Neuron (in vitro differentiated cells): ENCODE data around the gene MAPK8IP1.

Source experiments
- H2AFZ ChIP-seq: one replicate; pipeline ENCODE4 v1.6.1; 2013; ENCODE audit warnings: low read depth, mild to moderate bottlenecking, inconsistent platforms, low read length, moderate library complexity
- H3K27me3 ChIP-seq: one replicate; pipeline ENCODE4 v1.6.1; 2013; ENCODE audit warnings: low read length; ENCODE audit not compliant: insufficient read depth
- H3K36me3 ChIP-seq: one replicate; pipeline ENCODE4 v1.6.1; 2013; ENCODE audit warnings: low read length; ENCODE audit not compliant: insufficient read depth
- H3K4me1 ChIP-seq: one replicate; pipeline ENCODE4 v1.6.1; 2013; ENCODE audit warnings: low read length; ENCODE audit not compliant: insufficient read depth
- H3K4me3 ChIP-seq: 2 replicates; pipeline ENCODE4 v1.5.1; 2013; ENCODE audit warnings: mild to moderate bottlenecking, low read length, moderate library complexity
- H3K9me3 ChIP-seq: one replicate; pipeline ENCODE4 v1.6.1; 2013; ENCODE audit warnings: low read length

MAPK8IP1 gene

GRCh38 chr11:45922425-45923082 is 37.1 kb downstream of the MAPK8IP1 start, which contains the start of gene LARGE2:
LARGE2 (plus strand) TSS chr11:45922656; CDS start chr11:45922883, 227 bp downstream.
- no peaks in the 10 kb centered on the region for H3K9me3 ChIP-seq
- no peaks in the 10 kb centered on the region for H3K36me3 ChIP-seq
- peaks cover 46% of the 10 kb centered on the region for H3K27me3 ChIP-seq
- peak within 1 kb of the TSS; percentile 10 for H2AFZ ChIP-seq
- H3K4me3 ChIP-seq: no peak within 1 kb of the TSS
- H3K4me1 ChIP-seq: peaks cover 12% of the 10 kb centered on the region

GRCh38 chr11:45924036-45924915 is 38.8 kb downstream of the MAPK8IP1 start:
- H3K36me3 ChIP-seq: no peaks in the 10 kb centered on the region
- H2AFZ ChIP-seq: no peak overlapping the region
- peaks cover 9% of the 10 kb centered on the region for H3K4me1 ChIP-seq
- H3K9me3 ChIP-seq: no peaks in the 10 kb centered on the region
- peaks cover 46% of the 10 kb centered on the region for H3K27me3 ChIP-seq
- H3K4me3 ChIP-seq: no peak overlapping the region

DNA sequence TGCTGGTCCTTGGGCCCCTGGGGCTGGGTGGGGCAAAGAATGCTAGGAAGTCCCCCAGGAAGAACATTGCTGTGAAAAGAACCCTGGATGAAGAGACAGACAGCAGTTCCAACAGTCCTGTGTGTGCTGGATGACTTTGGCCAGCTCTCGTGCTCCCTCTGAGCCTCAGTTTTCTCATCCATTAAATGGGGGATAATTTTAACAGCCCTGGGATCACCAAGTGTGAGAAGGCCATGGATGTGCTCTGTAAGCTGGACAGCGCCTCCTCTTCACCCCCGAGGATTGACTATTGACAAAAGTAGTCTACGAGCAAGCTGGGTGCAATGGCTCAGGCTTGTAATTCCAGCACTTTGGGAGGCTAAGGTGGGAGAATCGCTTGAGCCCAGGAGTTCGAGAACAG is 39.5 kb downstream of the MAPK8IP1 start:
- Histone ChIP-seq H3K4me1 (peaks cover 9% of the 10 kb centered on the region), H3K9me3 (no peaks in the 10 kb centered on the region), H3K27me3 (peaks cover 46% of the 10 kb centered on the region), H3K36me3 (no peaks in the 10 kb centered on the region), H2AFZ (no peak overlapping the region), H3K4me3 (no peak overlapping the region)

GRCh38 chr11:45925550-45925949 is 40.1 kb downstream of the MAPK8IP1 start:
- H3K36me3 ChIP-seq: no peaks in the 10 kb centered on the region
- H2AFZ ChIP-seq: no peak overlapping the region
- peaks cover 41% of the 10 kb centered on the region for H3K27me3 ChIP-seq
- H3K4me3 ChIP-seq: no peak overlapping the region
- H3K4me1 ChIP-seq: peaks cover 9% of the 10 kb centered on the region
- no peaks in the 10 kb centered on the region for H3K9me3 ChIP-seq

GRCh38 chr11:45926001-45926401 is 40.5 kb downstream of the MAPK8IP1 start:
- no peaks in the 10 kb centered on the region for H3K9me3 ChIP-seq
- no peaks in the 10 kb centered on the region for H3K36me3 ChIP-seq
- no peak overlapping the region for H3K4me3 ChIP-seq
- peaks cover 9% of the 10 kb centered on the region for H3K4me1 ChIP-seq
- peaks cover 37% of the 10 kb centered on the region for H3K27me3 ChIP-seq
- no peak overlapping the region for H2AFZ ChIP-seq

DNA sequence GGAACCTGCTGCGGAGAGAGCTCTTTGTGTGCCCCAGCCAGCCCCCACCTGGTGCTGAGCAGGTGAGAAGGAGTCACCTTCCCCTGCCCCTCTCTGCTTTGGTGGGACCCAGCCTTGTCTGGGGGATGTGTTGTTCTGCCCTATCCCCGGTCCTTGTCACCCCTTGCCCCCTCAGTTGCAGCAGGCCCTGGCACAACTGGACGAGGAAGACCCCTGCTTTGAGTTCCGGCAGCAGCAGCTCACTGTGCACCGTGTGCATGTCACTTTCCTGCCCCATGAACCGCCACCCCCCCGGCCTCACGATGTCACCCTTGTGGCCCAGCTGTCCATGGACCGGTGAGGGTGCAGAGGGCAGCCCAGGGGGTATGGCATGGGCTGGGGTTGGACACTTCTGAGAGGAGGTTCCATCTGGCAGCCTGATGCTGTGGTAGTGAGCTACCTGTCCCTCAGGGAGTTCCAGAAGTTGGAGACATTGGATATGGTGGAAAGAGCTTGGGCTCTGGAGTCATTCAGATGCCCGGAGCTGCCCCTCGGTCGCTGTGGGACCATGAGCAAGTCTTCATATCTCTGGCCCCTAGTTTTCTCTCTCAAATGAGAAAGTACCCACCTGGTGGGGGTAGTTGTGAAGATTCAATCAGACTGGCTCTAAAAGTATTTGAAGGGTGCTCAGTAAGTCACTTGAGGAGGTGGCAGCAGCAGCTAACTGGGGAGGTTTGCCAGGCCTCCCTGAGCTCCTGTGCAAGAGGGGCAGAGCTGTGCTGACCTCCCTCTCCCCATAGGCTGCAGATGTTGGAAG is 41.3 kb downstream of the MAPK8IP1 start:
- Histone ChIP-seq H3K9me3 (no peaks in the 10 kb centered on the region), H3K4me1 (peaks cover 4% of the 10 kb centered on the region), H3K36me3 (no peaks in the 10 kb centered on the region), H3K27me3 (peaks cover 30% of the 10 kb centered on the region), H3K4me3 (no peak overlapping the region), H2AFZ (no peak overlapping the region)

GRCh38 chr11:45927332-45927683 is 41.9 kb downstream of the MAPK8IP1 start:
- no peaks in the 10 kb centered on the region for H3K4me1 ChIP-seq
- H2AFZ ChIP-seq: no peak overlapping the region
- H3K9me3 ChIP-seq: no peaks in the 10 kb centered on the region
- peaks cover 24% of the 10 kb centered on the region for H3K27me3 ChIP-seq
- peaks cover 4% of the 10 kb centered on the region for H3K36me3 ChIP-seq
- H3K4me3 ChIP-seq: no peak overlapping the region

DNA sequence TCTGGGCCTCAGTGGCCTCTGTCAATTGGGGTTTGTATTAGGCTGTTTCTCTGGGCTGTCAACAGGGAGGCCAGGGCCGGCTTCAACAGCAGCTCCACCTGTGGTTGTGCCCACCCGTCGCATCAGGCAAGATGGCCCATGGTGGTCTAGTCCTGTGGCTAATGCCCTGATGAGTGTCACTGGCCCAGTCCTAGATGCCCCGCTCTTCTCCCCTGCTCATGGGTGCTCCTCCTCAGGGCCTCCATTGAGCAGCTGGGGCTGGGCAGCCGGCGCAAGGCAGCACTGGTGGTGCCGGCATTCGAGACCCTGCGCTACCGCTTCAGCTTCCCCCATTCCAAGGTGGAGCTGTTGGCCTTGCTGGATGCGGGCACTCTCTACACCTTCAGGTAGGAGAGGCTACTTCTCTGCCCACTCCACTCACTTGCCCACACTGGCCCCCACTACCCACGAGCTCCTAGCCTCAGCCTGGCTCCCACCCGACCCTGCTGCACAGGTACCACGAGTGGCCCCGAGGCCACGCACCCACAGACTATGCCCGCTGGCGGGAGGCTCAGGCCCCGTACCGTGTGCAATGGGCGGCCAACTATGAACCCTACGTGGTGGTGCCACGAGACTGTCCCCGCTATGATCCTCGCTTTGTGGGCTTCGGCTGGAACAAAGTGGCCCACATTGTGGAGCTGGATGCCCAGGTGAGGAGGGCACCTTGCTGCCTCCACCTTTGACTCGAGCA is 42.4 kb downstream of the MAPK8IP1 start:
- peaks cover 5% of the 10 kb centered on the region for H3K36me3 ChIP-seq
- H3K27me3 ChIP-seq: peaks cover 19% of the 10 kb centered on the region
- H3K4me3 ChIP-seq: no peak overlapping the region
- H2AFZ ChIP-seq: no peak overlapping the region
- H3K9me3 ChIP-seq: no peaks in the 10 kb centered on the region
- H3K4me1 ChIP-seq: no peaks in the 10 kb centered on the region

DNA sequence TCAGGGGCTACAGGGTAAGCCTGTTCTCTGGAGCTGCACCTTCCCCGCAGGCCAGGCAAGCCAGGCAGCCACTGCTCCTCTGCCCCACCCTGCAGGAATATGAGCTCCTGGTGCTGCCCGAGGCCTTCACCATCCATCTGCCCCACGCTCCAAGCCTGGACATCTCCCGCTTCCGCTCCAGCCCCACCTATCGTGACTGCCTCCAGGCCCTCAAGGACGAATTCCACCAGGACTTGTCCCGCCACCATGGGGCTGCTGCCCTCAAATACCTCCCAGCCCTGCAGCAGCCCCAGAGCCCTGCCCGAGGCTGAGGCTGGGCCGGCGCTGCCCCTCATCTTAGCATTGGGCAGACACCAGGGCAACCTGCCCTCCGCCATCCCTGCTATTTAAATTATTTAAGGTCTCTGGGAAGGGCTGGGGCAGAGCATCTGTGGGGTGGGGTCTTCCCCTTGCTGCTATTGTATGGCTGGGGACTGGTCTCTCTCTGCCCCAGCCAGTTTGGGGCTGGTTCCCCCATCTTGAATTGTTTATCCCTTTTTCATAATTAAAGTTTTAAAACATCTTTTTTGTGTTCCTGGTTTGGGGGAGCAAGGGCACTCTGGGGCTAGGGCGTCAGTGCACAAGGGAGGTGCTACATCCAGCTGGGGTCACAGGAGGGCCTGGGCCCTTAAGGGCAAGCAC is 43.2 kb downstream of the MAPK8IP1 start:
- H3K9me3 ChIP-seq: no peaks in the 10 kb centered on the region
- H3K4me3 ChIP-seq: no peak overlapping the region
- H3K27me3 ChIP-seq: peaks cover 13% of the 10 kb centered on the region
- H2AFZ ChIP-seq: no peak overlapping the region
- H3K4me1 ChIP-seq: no peaks in the 10 kb centered on the region
- H3K36me3 ChIP-seq: peaks cover 13% of the 10 kb centered on the region

- Histone ChIP-seq H3K9me3 (no peaks in the 10 kb centered on the region), H3K4me3 (no peak overlapping the region), H3K27me3 (peaks cover 6% of the 10 kb centered on the region), H3K36me3 (peaks cover 22% of the 10 kb centered on the region), H2AFZ (no peak overlapping the region), H3K4me1 (no peaks in the 10 kb centered on the region)
Observed at GRCh38 chr11:45929486-45930030, 44.1 kb downstream of the MAPK8IP1 start.

- Histone ChIP-seq H3K9me3 (no peaks in the 10 kb centered on the region), H3K4me3 (no peak overlapping the region)
Observed at GRCh38 chr11:45930031-45930794, 44.8 kb downstream of the MAPK8IP1 start.

More at GRCh38 chr11:45930031-45930794, 44.8 kb downstream of the MAPK8IP1 start:
- H3K36me3 ChIP-seq: peaks cover 28% of the 10 kb centered on the region
- no peaks in the 10 kb centered on the region for H3K27me3 ChIP-seq
- H3K4me1 ChIP-seq: no peaks in the 10 kb centered on the region
- no peak overlapping the region for H2AFZ ChIP-seq
